BLaER1 (cell line): ENCODE data around the gene CDC45.
A peak's percentile ranks its signal among the peaks of the same experiment; 100 is the strongest.
"Not testable (repeated sequence)": the region's sequence is repeated elsewhere in the genome, so short reads cannot be mapped to it uniquely, and the experiment has no call there.

ENCODE experiments used
- H3K27ac ChIP-seq: shearing (Covaris generic); formaldehyde crosslinking; 2 replicates; pipeline ENCODE4 v1.8.1; 2022
- H3K27me3 ChIP-seq: shearing (Covaris generic); formaldehyde crosslinking; 2 replicates; pipeline ENCODE4 v1.8.1; 2022
- H3K36me3 ChIP-seq: shearing (Covaris generic); formaldehyde crosslinking; 2 replicates; pipeline ENCODE4 v1.8.1; 2022
- H3K4me1 ChIP-seq: shearing (Covaris generic); formaldehyde crosslinking; 2 replicates; pipeline ENCODE4 v1.8.1; 2022
- H3K4me2 ChIP-seq: shearing (Covaris generic); formaldehyde crosslinking; 2 replicates; pipeline ENCODE4 v1.8.1; 2022
- H3K4me3 ChIP-seq: shearing (Covaris generic); formaldehyde crosslinking; 2 replicates; pipeline ENCODE4 v1.8.1; 2022
- H3K9ac ChIP-seq: shearing (Covaris generic); formaldehyde crosslinking; 2 replicates; pipeline ENCODE4 v1.8.1; 2022
- H3K9me3 ChIP-seq: shearing (Covaris generic); formaldehyde crosslinking; 2 replicates; pipeline ENCODE4 v1.8.1; 2022
- H4K20me1 ChIP-seq: shearing (Covaris generic); formaldehyde crosslinking; 2 replicates; pipeline ENCODE4 v1.8.1; 2022
- Cebpa-rat ChIP-seq: shearing (Covaris generic); IDR thresholded peaks from 2 replicates; pipeline ENCODE4 v1.8.1; 2022

CDC45 gene

GRCh38 chr22:19479355-19480172, at the start of gene CDC45:
CDC45 (plus strand) TSS chr22:19479920; CDS start chr22:19479969, 49 bp downstream.
- Histone ChIP-seq H3K27me3 (no peaks in the 10 kb centered on the region), H3K36me3 (peaks cover 50% of the 10 kb centered on the region), H3K9ac (peak within 1 kb of the TSS; percentile 100), H3K4me3 (peak within 1 kb of the TSS; percentile 86), H3K9me3 (no peaks in the 10 kb centered on the region), H3K4me1 (peaks cover 43% of the 10 kb centered on the region), H4K20me1 (peaks cover 49% of the 10 kb centered on the region), H3K27ac (peak within 1 kb of the TSS; percentile 100), H3K4me2 (peak within 1 kb of the TSS; percentile 93)
- TF ChIP-seq Cebpa-rat = no peak

GRCh38 chr22:19429950-19430889, 49.5 kb upstream of the CDC45 start:
- H3K36me3 ChIP-seq = peaks cover 29% of the 10 kb centered on the region
- peaks cover 60% of the 10 kb centered on the region for H4K20me1 ChIP-seq
- H3K27ac ChIP-seq = peak overlapping the region; percentile 97

GRCh38 chr22:19430890-19431541, 48.7 kb upstream of the CDC45 start:
- peak overlapping the region; percentile 97 for H3K27ac ChIP-seq
- peaks cover 30% of the 10 kb centered on the region for H3K36me3 ChIP-seq
- H3K9ac ChIP-seq = peak overlapping the region; percentile 96
- peaks cover 50% of the 10 kb centered on the region for H3K4me1 ChIP-seq
- no peaks in the 10 kb centered on the region for H3K27me3 ChIP-seq
- peaks cover 60% of the 10 kb centered on the region for H4K20me1 ChIP-seq
- TF ChIP-seq Cebpa-rat = no peak
- H3K4me3 ChIP-seq = peak overlapping the region; percentile 79
- H3K9me3 ChIP-seq = no peaks in the 10 kb centered on the region
- H3K4me2 ChIP-seq = peak overlapping the region; percentile 91

More at GRCh38 chr22:19429950-19430889, 49.5 kb upstream of the CDC45 start:
- peak overlapping the region; percentile 79 for H3K4me3 ChIP-seq
- H3K27me3 ChIP-seq = no peaks in the 10 kb centered on the region
- H3K4me1 ChIP-seq = peaks cover 42% of the 10 kb centered on the region
- H3K9me3 ChIP-seq = no peaks in the 10 kb centered on the region
- peak overlapping the region; percentile 91 for H3K4me2 ChIP-seq
- no peak for TF ChIP-seq Cebpa-rat
- H3K9ac ChIP-seq = peak overlapping the region; percentile 96

- Histone ChIP-seq H3K4me1 (peaks cover 57% of the 10 kb centered on the region), H3K36me3 (peaks cover 28% of the 10 kb centered on the region), H4K20me1 (peaks cover 57% of the 10 kb centered on the region), H3K9ac (peak within 1 kb of the TSS; percentile 96), H3K27ac (peak within 1 kb of the TSS; percentile 97), H3K9me3 (no peaks in the 10 kb centered on the region), H3K4me3 (peak within 1 kb of the TSS; percentile 79), H3K4me2 (peak within 1 kb of the TSS; percentile 91), H3K27me3 (no peaks in the 10 kb centered on the region)
- no peak for TF ChIP-seq Cebpa-rat
These were observed 48.0 kb upstream of the CDC45 start, which contains the start of gene HIRA for GRCh38 chr22:19431649-19432132. HIRA (minus strand) TSS chr22:19431733; CDS start chr22:19431476, 257 bp downstream.

GRCh38 chr22:19432133-19432851, 47.4 kb upstream of the CDC45 start, which contains the start of gene MRPL40:
MRPL40 (plus strand) TSS chr22:19432545; CDS start chr22:19432555, 10 bp downstream.
- Histone ChIP-seq H3K9me3 (no peaks in the 10 kb centered on the region), H3K27ac (peak within 1 kb of the TSS; percentile 97), H4K20me1 (peaks cover 54% of the 10 kb centered on the region), H3K4me2 (peak within 1 kb of the TSS; percentile 91), H3K9ac (peak within 1 kb of the TSS; percentile 96), H3K36me3 (peaks cover 27% of the 10 kb centered on the region), H3K27me3 (no peaks in the 10 kb centered on the region), H3K4me1 (peaks cover 61% of the 10 kb centered on the region), H3K4me3 (peak within 1 kb of the TSS; percentile 79)
- no peak for TF ChIP-seq Cebpa-rat

GRCh38 chr22:19434401-19434800, 45.3 kb upstream of the CDC45 start:
- Histone ChIP-seq H3K27me3 (no peaks in the 10 kb centered on the region), H3K4me1 (peaks cover 59% of the 10 kb centered on the region), H3K36me3 (peaks cover 35% of the 10 kb centered on the region), H4K20me1 (peaks cover 33% of the 10 kb centered on the region), H3K4me3 (no peak overlapping the region), H3K9ac (no peak overlapping the region), H3K4me2 (peak overlapping the region; percentile 85), H3K27ac (no peak overlapping the region), H3K9me3 (no peaks in the 10 kb centered on the region)
- TF ChIP-seq Cebpa-rat = no peak

- H3K27ac ChIP-seq = peak overlapping the region; percentile 4
- no peak overlapping the region for H3K9ac ChIP-seq
- no peak overlapping the region for H3K4me3 ChIP-seq
- no peaks in the 10 kb centered on the region for H3K9me3 ChIP-seq
- H3K4me2 ChIP-seq = peak overlapping the region; percentile 85
- H4K20me1 ChIP-seq = peaks cover 27% of the 10 kb centered on the region
- no peak for TF ChIP-seq Cebpa-rat
- no peaks in the 10 kb centered on the region for H3K27me3 ChIP-seq
- H3K4me1 ChIP-seq = peaks cover 53% of the 10 kb centered on the region
- H3K36me3 ChIP-seq = peaks cover 40% of the 10 kb centered on the region
These were observed 44.7 kb upstream of the CDC45 start for GRCh38 chr22:19434829-19435580.

GRCh38 chr22:19436444-19437161, 43.1 kb upstream of the CDC45 start:
- not testable (repeated sequence) for H3K27me3 ChIP-seq, H3K27ac ChIP-seq, H3K9me3 ChIP-seq, H3K9ac ChIP-seq, H3K4me3 ChIP-seq
- Histone ChIP-seq H4K20me1 (peaks cover 30% of the 10 kb centered on the region; the same call in 1 of the 2 replicates), H3K36me3 (peaks cover 56% of the 10 kb centered on the region), H3K4me2 (peak overlapping the region; percentile 85), H3K4me1 (peaks cover 45% of the 10 kb centered on the region)
